OCI-LY7 (cell line): ENCODE data around the gene SND1. TPM values are rescaled to one million over a fixed set of nuclear protein-coding genes. Genes with fewer than 3 reads are reported as not detected.
A peak's percentile ranks its signal among the peaks of the same experiment; 100 is the strongest.

ENCODE experiments used
- BruUV-seq: library from RNA; stranded (reverse); fragments of 400-500 nt; replicated peaks from 2 replicates; lab custom pipeline; 2021; lab: Mats Ljungman, UMichigan
- CTCF ChIA-PET: fragments of 300-600 bp; sonication (Branson Sonifier 250); formaldehyde crosslinking; loops from one replicate; lab custom pipeline; 2022; ENCODE audit warnings: antibody characterized with exemption; ENCODE audit not compliant: unreplicated experiment; lab: Charles Lee
- POLR2A ChIA-PET: fragments of 300-600 bp; sonication (Branson Sonifier 250); formaldehyde crosslinking; loops from one replicate; lab custom pipeline; 2022; ENCODE audit warnings: antibody characterized with exemption; lab: Charles Lee
- DNase-seq: peaks from one replicate; pipeline ENCODE4 v3.0.0-alpha.2; 2015; ENCODE audit warnings: low spot score
- H2AFZ ChIP-seq: fragments of 200-600 bp; sonication (generic), shearing (Covaris generic); 2 replicates; pipeline ENCODE4 v1.6.1; 2014; ENCODE audit warnings: mild to moderate bottlenecking, antibody characterized with exemption, low read length, moderate library complexity
- H3K27ac ChIP-seq: fragments of 200-600 bp; sonication (generic); 2 replicates; pipeline ENCODE4 v1.5.1; 2014; ENCODE audit warnings: mixed run types, low read depth, mild to moderate bottlenecking, moderate library complexity, low read length, inconsistent platforms; ENCODE audit not compliant: poor library complexity, severe bottlenecking
- H3K36me3 ChIP-seq: fragments of 200-600 bp; sonication (generic); 2 replicates; pipeline ENCODE4 v1.6.1; 2014; ENCODE audit warnings: mild to moderate bottlenecking, antibody characterized with exemption, low read length, moderate library complexity, mixed read lengths; ENCODE audit not compliant: insufficient read depth
- H3K4me1 ChIP-seq: fragments of 200-600 bp; sonication (generic); 2 replicates; pipeline ENCODE4 v1.5.1; 2014; ENCODE audit warnings: mild to moderate bottlenecking, low read length; ENCODE audit not compliant: insufficient read depth, poor library complexity, severe bottlenecking
- H3K4me2 ChIP-seq: fragments of 200-600 bp; sonication (generic); 2 replicates; pipeline ENCODE4 v1.6.1; 2014; ENCODE audit warnings: mild to moderate bottlenecking, low read length
- H3K4me3 ChIP-seq: fragments of 200-600 bp; sonication (generic); 2 replicates; pipeline ENCODE4 v1.5.1; 2014; ENCODE audit warnings: mild to moderate bottlenecking, low read depth, low read length; ENCODE audit not compliant: poor library complexity, severe bottlenecking
- H3K79me2 ChIP-seq: fragments of 200-600 bp; sonication (generic); 2 replicates; pipeline ENCODE4 v1.6.1; 2016; ENCODE audit warnings: low read depth, mild to moderate bottlenecking, low read length, moderate library complexity, mixed read lengths; ENCODE audit not compliant: insufficient read depth
- H3K9me2 ChIP-seq: fragments of 200-600 bp; sonication (generic); 2 replicates; pipeline ENCODE4 v1.6.1; 2016; ENCODE audit warnings: mild to moderate bottlenecking, low read length, mixed read lengths; ENCODE audit not compliant: insufficient read depth
- H3K9me3 ChIP-seq: fragments of 200-600 bp; sonication (generic); 2 replicates; pipeline ENCODE4 v1.6.1; 2014; ENCODE audit warnings: mild to moderate bottlenecking, mixed run types, low read length, mixed read lengths
- H4K20me1 ChIP-seq: fragments of 200-600 bp; sonication (generic); 2 replicates; pipeline ENCODE4 v1.6.1; 2014; ENCODE audit warnings: mild to moderate bottlenecking, antibody characterized with exemption, low read length, moderate library complexity, mixed read lengths; ENCODE audit not compliant: insufficient read depth
- EZH2phosphoT487 ChIP-seq: fragments of 200-600 bp; sonication (generic); IDR thresholded peaks from 2 replicates; pipeline ENCODE4 v1.6.1; 2018; ENCODE audit warnings: low read depth, borderline replicate concordance, mild to moderate bottlenecking, mixed run types, antibody characterized with exemption, low read length, moderate library complexity, mixed read lengths
- intact Hi-C: fragments of 100-400 bp; cut with micrococcal nuclease; formaldehyde crosslinking; loops from one replicate; pipeline ENCODE4 v1.10.0; 2022; ENCODE audit not compliant: unreplicated experiment
- total RNA-seq, 2 experiments: library from RNA; depleted of rRNA in 1 of 2; stranded (reverse); fragments of >200 nt in 1 of 2; shearing (Covaris generic) in 1 of 2; gene quantifications; 2 replicates each; pipeline ENCODE4 v1.2.3, GENCODE V29; 2014 to 2022
- TF ChIP-seq, protein P1 (sequence below): fragments of 200-600 bp; sonication (generic); conservative IDR thresholded peaks from 2 replicates; pipeline ENCODE4 v1.5.1; 2014; ENCODE audit warnings: mild to moderate bottlenecking, antibody characterized with exemption, low read length, moderate library complexity, mixed read lengths

The SND1 gene
- total RNA-seq, 2 experiments from 2014 or later = 111 to 221 TPM

DNA sequence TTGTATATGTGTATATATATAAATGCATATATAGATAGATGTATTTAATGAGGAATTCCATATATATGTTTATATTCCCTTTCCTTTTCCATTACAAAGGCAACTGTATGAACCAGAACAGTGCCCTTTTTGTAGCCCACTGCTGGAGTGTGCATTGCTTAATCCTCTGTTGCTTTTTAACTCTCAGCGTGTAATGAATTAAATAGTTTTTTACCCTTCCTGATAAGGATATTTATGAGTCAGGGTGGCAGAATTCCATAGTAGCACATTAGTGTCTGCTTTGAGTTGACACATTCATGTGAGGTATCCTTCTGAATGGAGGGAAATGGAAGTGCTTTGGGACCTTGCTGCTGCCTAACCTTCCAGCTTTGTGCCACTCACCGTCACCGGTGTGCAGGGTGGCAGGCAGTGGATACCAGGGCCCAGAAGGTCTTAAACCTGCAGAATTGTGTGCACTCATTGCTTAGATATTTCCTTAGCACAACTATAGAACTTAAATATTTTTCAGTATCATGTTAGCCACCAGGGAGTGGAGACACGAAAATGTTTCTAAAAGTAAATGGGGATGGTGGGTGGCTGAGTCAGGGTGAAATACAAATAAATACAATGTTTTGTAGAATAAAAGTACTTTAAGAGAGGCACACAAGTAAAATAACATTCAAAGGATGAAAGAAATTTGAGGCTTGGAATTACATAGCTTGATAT lies 117.9 kb downstream of the SND1 start:
- H3K79me2 ChIP-seq = no peaks in the 10 kb centered on the region
- H3K4me1 ChIP-seq = peaks cover 7% of the 10 kb centered on the region
- no TSS peak for BruUV-seq

DNA sequence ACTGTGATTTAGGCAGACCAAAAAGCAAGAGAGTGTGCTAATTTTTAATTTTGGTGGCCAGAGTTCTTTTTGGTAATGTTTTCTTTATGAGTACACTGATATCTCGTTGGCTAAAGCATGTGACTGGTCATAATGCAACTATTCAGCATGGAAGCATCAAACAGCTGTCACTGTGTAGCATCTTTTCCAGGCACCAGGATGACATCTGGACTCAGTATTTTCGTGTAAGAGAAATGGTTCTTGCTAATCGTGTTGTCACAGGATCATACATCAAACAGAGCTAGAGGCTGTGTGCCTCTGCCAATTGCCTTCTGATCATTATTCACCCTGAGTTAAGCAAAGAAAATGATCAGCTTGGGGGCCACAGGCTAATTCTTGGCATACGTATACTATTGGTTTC lies 118.9 kb downstream of the SND1 start:
- CTCF ChIA-PET = no interaction called here
- H2AFZ ChIP-seq = no peak overlapping the region
- no peak overlapping the region for H3K4me2 ChIP-seq
- no peak overlapping the region for H3K4me3 ChIP-seq
- no peak for DNase-seq
- H3K9me2 ChIP-seq = no peaks in the 10 kb centered on the region
- H3K9me3 ChIP-seq = no peaks in the 10 kb centered on the region
- TF ChIP-seq, protein P1, sequence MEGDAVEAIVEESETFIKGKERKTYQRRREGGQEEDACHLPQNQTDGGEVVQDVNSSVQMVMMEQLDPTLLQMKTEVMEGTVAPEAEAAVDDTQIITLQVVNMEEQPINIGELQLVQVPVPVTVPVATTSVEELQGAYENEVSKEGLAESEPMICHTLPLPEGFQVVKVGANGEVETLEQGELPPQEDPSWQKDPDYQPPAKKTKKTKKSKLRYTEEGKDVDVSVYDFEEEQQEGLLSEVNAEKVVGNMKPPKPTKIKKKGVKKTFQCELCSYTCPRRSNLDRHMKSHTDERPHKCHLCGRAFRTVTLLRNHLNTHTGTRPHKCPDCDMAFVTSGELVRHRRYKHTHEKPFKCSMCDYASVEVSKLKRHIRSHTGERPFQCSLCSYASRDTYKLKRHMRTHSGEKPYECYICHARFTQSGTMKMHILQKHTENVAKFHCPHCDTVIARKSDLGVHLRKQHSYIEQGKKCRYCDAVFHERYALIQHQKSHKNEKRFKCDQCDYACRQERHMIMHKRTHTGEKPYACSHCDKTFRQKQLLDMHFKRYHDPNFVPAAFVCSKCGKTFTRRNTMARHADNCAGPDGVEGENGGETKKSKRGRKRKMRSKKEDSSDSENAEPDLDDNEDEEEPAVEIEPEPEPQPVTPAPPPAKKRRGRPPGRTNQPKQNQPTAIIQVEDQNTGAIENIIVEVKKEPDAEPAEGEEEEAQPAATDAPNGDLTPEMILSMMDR = no peak
- no peak for TF ChIP-seq EZH2phosphoT487
- no TSS peak for BruUV-seq
- intact Hi-C loops = no loop called here
- peaks cover 7% of the 10 kb centered on the region for H3K4me1 ChIP-seq
- peaks cover 8% of the 10 kb centered on the region for H3K36me3 ChIP-seq
- POLR2A ChIA-PET = interaction anchor here (0.6 to 1.6 kb wide), 3 partner anchors 10 to 202 kb away, joined by 3 to 7 read pairs (median 4); no protein-coding TSS in a partner anchor
- H3K27ac ChIP-seq = no peak overlapping the region
- H4K20me1 ChIP-seq = peaks cover 5% of the 10 kb centered on the region; the same call in 1 of the 2 replicates
- no peaks in the 10 kb centered on the region for H3K79me2 ChIP-seq

More for the DNA sequence above, 117.9 kb downstream of the SND1 start:
- DNase-seq = no peak
- Histone ChIP-seq H4K20me1 (peaks cover 5% of the 10 kb centered on the region; the same call in 1 of the 2 replicates), H3K36me3 (peaks cover 13% of the 10 kb centered on the region), H3K4me2 (no peak overlapping the region), H3K9me2 (no peaks in the 10 kb centered on the region), H3K9me3 (no peaks in the 10 kb centered on the region), H2AFZ (no peak overlapping the region), H3K27ac (no peak overlapping the region), H3K4me3 (no peak overlapping the region)
- TF ChIP-seq EZH2phosphoT487 = no peak
- TF ChIP-seq, protein P1 = no peak
- POLR2A ChIA-PET = interaction anchor here (1.1 kb wide), 1 partner anchor 11 kb away, joined by 3 read pairs; no protein-coding TSS in a partner anchor
- intact Hi-C loops = no loop called here
- CTCF ChIA-PET = no interaction called here

DNA sequence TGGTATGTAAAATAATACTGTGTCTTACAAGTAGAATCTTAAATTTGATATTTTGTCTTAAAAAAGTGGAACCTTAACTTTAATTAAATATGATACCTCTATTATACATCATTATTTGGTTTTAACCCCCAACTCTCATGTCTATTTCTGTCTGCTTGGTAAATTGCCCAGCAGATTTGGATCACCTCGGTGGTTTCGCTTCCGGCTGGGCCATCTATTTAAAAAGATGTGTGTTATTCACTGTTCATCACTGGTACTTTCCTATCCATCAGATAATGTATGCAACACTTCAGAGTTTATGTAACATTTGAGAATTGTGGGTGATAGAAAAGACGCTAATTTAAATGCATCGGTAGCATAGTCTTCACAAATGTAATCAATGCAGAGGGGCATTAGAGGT lies 119.7 kb downstream of the SND1 start:
- Histone ChIP-seq H3K36me3 (peaks cover 5% of the 10 kb centered on the region), H3K4me3 (no peak overlapping the region), H3K79me2 (no peaks in the 10 kb centered on the region), H3K9me3 (no peaks in the 10 kb centered on the region), H3K9me2 (no peaks in the 10 kb centered on the region), H3K4me2 (peak overlapping the region; percentile 9; the same call in 1 of the 2 replicates), H3K27ac (no peak overlapping the region), H2AFZ (no peak overlapping the region), H4K20me1 (peaks cover 5% of the 10 kb centered on the region; the same call in 1 of the 2 replicates), H3K4me1 (peaks cover 7% of the 10 kb centered on the region)
- TF ChIP-seq EZH2phosphoT487 = no peak
- TF ChIP-seq, protein P1 = no peak
- intact Hi-C loops = no loop called here
- BruUV-seq = no TSS peak
- ChIA-PET CTCF (no interaction called here), POLR2A (interaction anchor here (1.6 kb wide), 1 partner anchor 15 kb away, joined by 7 read pairs; no protein-coding TSS in a partner anchor)
- no peak for DNase-seq
